Subcutaneous abdominal adipose tissue (tissue), 5 donors: ENCODE results near the gene ST7L.

Source experiments
- H3K27ac ChIP-seq: one replicate; pipeline ENCODE4 v1.7.0; 2013; ENCODE audit warnings: low read depth, mild to moderate bottlenecking, inconsistent platforms, low read length, moderate library complexity
- H3K27me3 ChIP-seq, 5 donors: one replicate each; pipeline ENCODE4 v1.7.0; 2013; ENCODE audit warnings: low read length in 5 of 5, inconsistent platforms in 1 of 5; ENCODE audit not compliant: control insufficient read depth in 5 of 5, insufficient read depth in 4 of 5
- H3K36me3 ChIP-seq, 5 donors: one replicate each; pipeline ENCODE4 v1.7.0; 2013; ENCODE audit warnings: low read length in 5 of 5; ENCODE audit not compliant: control insufficient read depth in 5 of 5, insufficient read depth in 5 of 5
- H3K4me1 ChIP-seq, 5 donors: one replicate each; pipeline ENCODE4 v1.7.0; 2013; ENCODE audit warnings: low read length in 5 of 5, mild to moderate bottlenecking in 3 of 5, moderate library complexity in 1 of 5; ENCODE audit not compliant: control insufficient read depth in 5 of 5, insufficient read depth in 5 of 5
- H3K4me3 ChIP-seq, 5 donors: one replicate each; pipeline ENCODE4 v1.7.0; 2013; ENCODE audit warnings: low read length in 5 of 5, low read depth in 1 of 5
- H3K9ac ChIP-seq, 5 donors: one replicate each; pipeline ENCODE4 v1.7.0; 2013; ENCODE audit warnings: low read length in 5 of 5, mild to moderate bottlenecking in 4 of 5, moderate library complexity in 3 of 5
- H3K9me3 ChIP-seq, 5 donors: one replicate each; pipeline ENCODE4 v1.7.0; 2013; ENCODE audit warnings: low read length in 5 of 5; ENCODE audit not compliant: control insufficient read depth in 5 of 5
- donor health status: healthy.
- donor health status: healthy.
- donor health status: healthy.
- donor health status: healthy.
- donor health status: healthy.

Gene ST7L

GRCh38 chr1:112524251-112524650 is 94.7 kb downstream of the ST7L start:
- Histone ChIP-seq H3K9me3 (no peaks in the 10 kb centered on the region), H3K4me3 (no peak overlapping the region), H3K27ac (no peak overlapping the region), H3K9ac (no peak overlapping the region), H3K27me3 (no peaks in the 10 kb centered on the region), H3K36me3 (peaks cover 13 to 38% (median 33%) of the 10 kb centered on the region in 5 donors), H3K4me1 (peaks cover 0 to 3% (median 0%) of the 10 kb centered on the region in 5 donors)

GRCh38 chr1:112522621-112523020 is 96.3 kb downstream of the ST7L start:
- Histone ChIP-seq H3K9me3 (no peaks in the 10 kb centered on the region), H3K27ac (no peak overlapping the region), H3K9ac (no peak overlapping the region), H3K27me3 (no peaks in the 10 kb centered on the region), H3K36me3 (peaks cover 7 to 31% (median 27%) of the 10 kb centered on the region in 5 donors), H3K4me1 (no peaks in the 10 kb centered on the region), H3K4me3 (no peak overlapping the region)

GRCh38 chr1:112520166-112520565 is 98.8 kb downstream of the ST7L start:
- no peaks in the 10 kb centered on the region for H3K4me1 ChIP-seq
- H3K9ac ChIP-seq, result no peak overlapping the region
- H3K9me3 ChIP-seq, result no peaks in the 10 kb centered on the region
- H3K27me3 ChIP-seq, result no peaks in the 10 kb centered on the region
- H3K4me3 ChIP-seq, result no peak overlapping the region
- H3K36me3 ChIP-seq, result peaks cover 2 to 18% (median 10%) of the 10 kb centered on the region in 5 donors
- no peak overlapping the region for H3K27ac ChIP-seq

GRCh38 chr1:112518186-112518585 is 100.8 kb downstream of the ST7L start:
- Histone ChIP-seq H3K9me3 (no peaks in the 10 kb centered on the region), H3K27me3 (no peaks in the 10 kb centered on the region), H3K36me3 (peaks cover 0 to 9% (median 0%) of the 10 kb centered on the region in 5 donors), H3K4me3 (no peak overlapping the region), H3K4me1 (no peaks in the 10 kb centered on the region), H3K27ac (no peak overlapping the region), H3K9ac (no peak overlapping the region)

- no peaks in the 10 kb centered on the region for H3K9me3 ChIP-seq
- no peak overlapping the region for H3K4me3 ChIP-seq
- H3K4me1 ChIP-seq, result no peaks in the 10 kb centered on the region
- H3K27ac ChIP-seq, result no peak overlapping the region
- peaks cover 0 to 9% (median 0%) of the 10 kb centered on the region in 5 donors for H3K36me3 ChIP-seq
- no peaks in the 10 kb centered on the region for H3K27me3 ChIP-seq
- H3K9ac ChIP-seq, result no peak overlapping the region
Observed at GRCh38 chr1:112517646-112518045, 101.3 kb downstream of the ST7L start.

GRCh38 chr1:112517231-112517630 is 101.7 kb downstream of the ST7L start:
- no peak overlapping the region for H3K9ac ChIP-seq

GRCh38 chr1:112516141-112516540 is 102.8 kb downstream of the ST7L start:
- H3K9me3 ChIP-seq, result no peaks in the 10 kb centered on the region
- no peak overlapping the region for H3K9ac ChIP-seq
- no peak overlapping the region for H3K27ac ChIP-seq
- no peak overlapping the region for H3K4me3 ChIP-seq
- H3K27me3 ChIP-seq, result peaks cover 0 to 4% (median 0%) of the 10 kb centered on the region in 5 donors
- peaks cover 0 to 9% (median 0%) of the 10 kb centered on the region in 5 donors for H3K36me3 ChIP-seq
- no peaks in the 10 kb centered on the region for H3K4me1 ChIP-seq

More at GRCh38 chr1:112517231-112517630, 101.7 kb downstream of the ST7L start:
- Histone ChIP-seq H3K36me3 (peaks cover 0 to 9% (median 0%) of the 10 kb centered on the region in 5 donors), H3K9me3 (no peaks in the 10 kb centered on the region), H3K27ac (no peak overlapping the region), H3K4me1 (no peaks in the 10 kb centered on the region), H3K4me3 (no peak overlapping the region), H3K27me3 (peaks cover 0 to 1% (median 0%) of the 10 kb centered on the region in 5 donors)

- Histone ChIP-seq H3K36me3 (peaks cover 0 to 7% (median 0%) of the 10 kb centered on the region in 5 donors), H3K4me3 (no peak overlapping the region), H3K9me3 (no peaks in the 10 kb centered on the region), H3K9ac (no peak overlapping the region), H3K27ac (no peak overlapping the region), H3K27me3 (peaks cover 0 to 4% (median 0%) of the 10 kb centered on the region in 5 donors), H3K4me1 (no peaks in the 10 kb centered on the region)
Observed at GRCh38 chr1:112515311-112516009, 103.5 kb downstream of the ST7L start.

- Histone ChIP-seq H3K36me3 (peaks cover 0 to 4% (median 0%) of the 10 kb centered on the region in 5 donors), H3K4me1 (no peaks in the 10 kb centered on the region), H3K4me3 (no peak overlapping the region), H3K9me3 (no peaks in the 10 kb centered on the region), H3K27ac (no peak overlapping the region), H3K9ac (no peak overlapping the region), H3K27me3 (peaks cover 0 to 4% (median 0%) of the 10 kb centered on the region in 5 donors)
Observed at GRCh38 chr1:112514901-112515300, 104.0 kb downstream of the ST7L start.

- Histone ChIP-seq H3K9me3 (no peaks in the 10 kb centered on the region), H3K4me3 (no peak overlapping the region), H3K27ac (no peak overlapping the region), H3K36me3 (peaks cover 0 to 4% (median 0%) of the 10 kb centered on the region in 5 donors), H3K27me3 (peaks cover 0 to 13% (median 9%) of the 10 kb centered on the region in 5 donors), H3K9ac (no peak overlapping the region), H3K4me1 (peaks cover 0 to 12% (median 10%) of the 10 kb centered on the region in 5 donors)
Observed at GRCh38 chr1:112513112-112513870, 105.7 kb downstream of the ST7L start.
